ENCODE measurements around the gene ERCC4.

- TF ChIP-seq ZNF404 (tag by site-specific recombination; IDR thresholded peaks at IDR 0.05) (no peak), CTCF (tag by site-specific recombination; IDR thresholded peaks at IDR 0.05) (no peak), ZNF843 (tag by site-specific recombination; IDR thresholded peaks at IDR 0.05) (no peak), ZNF777 (tag by site-specific recombination; IDR thresholded peaks at IDR 0.05; ENCODE audit: borderline replicate concordance) (no peak), ZNF37A (tag by site-specific recombination; IDR thresholded peaks at IDR 0.05) (no peak), ZNF639 (tag by site-specific recombination; IDR thresholded peaks at IDR 0.05) (no peak)
These were observed 78.0 kb downstream of the ERCC4 start for GRCh38 chr16:13997933-13998332.
